GM12874 (cell line): ENCODE measurements around the gene FAAP100.

ENCODE experiments used
- CTCF ChIP-seq: IDR thresholded peaks from 2 replicates; pipeline ENCODE4 v1.5.1; 2011; ENCODE audit warnings: low read depth, mild to moderate bottlenecking, control low read depth, low read length, moderate library complexity; ENCODE audit not compliant: insufficient read depth

The FAAP100 gene

DNA sequence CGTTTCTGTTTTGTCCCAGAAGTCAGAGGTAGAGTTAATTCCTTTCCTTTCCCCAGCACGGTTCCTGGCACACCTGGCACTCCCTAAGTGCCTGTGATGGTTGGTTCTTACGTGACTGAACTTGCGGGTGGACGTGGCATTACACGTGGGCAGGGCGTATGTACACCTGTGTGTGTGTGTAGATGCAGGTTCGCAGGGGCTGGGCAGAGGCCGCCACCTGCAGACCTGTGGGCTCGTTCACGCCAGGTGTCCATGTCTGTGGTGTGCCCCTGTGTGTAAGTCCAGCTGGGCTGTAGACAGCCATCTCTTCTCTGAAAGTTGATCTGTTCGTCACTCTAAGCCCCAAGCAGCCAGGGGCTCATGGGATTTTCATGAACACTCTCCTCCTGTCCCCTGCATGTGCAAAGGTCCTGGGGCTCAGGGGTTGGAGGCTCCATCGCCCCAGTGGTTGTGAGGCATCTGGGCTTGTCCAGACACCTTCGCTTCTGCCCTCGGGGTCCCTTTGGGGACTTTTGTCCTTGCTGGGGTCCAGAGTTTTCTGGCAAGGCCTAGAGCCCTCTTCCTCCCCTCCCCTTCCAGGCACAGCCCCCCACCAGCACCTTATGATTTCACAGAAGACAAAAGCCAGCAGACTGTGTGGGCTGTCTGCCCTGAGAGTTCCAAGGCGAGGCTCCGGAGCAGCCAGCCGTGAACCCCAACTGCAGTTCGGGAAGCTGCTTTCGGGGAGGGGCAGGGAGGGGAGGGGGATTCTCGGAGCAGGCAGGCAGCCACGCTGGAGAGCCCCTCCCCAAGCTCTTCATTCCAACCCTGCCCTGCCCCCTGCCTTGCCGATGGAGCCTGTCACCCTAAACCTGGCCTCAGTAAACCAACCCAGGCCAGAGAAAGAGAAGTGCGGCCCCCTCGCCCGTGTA, 29.4 kb downstream of the FAAP100 start:
- no peak for TF ChIP-seq CTCF

GRCh38 chr17:81520021-81520901, 31.9 kb downstream of the FAAP100 start:
- TF ChIP-seq CTCF, result no peak

- TF ChIP-seq CTCF, result peak; percentile 77
Observed at GRCh38 chr17:81519284-81520020, 32.7 kb downstream of the FAAP100 start.

GRCh38 chr17:81518785-81519283, 33.3 kb downstream of the FAAP100 start:
- no peak for TF ChIP-seq CTCF

DNA sequence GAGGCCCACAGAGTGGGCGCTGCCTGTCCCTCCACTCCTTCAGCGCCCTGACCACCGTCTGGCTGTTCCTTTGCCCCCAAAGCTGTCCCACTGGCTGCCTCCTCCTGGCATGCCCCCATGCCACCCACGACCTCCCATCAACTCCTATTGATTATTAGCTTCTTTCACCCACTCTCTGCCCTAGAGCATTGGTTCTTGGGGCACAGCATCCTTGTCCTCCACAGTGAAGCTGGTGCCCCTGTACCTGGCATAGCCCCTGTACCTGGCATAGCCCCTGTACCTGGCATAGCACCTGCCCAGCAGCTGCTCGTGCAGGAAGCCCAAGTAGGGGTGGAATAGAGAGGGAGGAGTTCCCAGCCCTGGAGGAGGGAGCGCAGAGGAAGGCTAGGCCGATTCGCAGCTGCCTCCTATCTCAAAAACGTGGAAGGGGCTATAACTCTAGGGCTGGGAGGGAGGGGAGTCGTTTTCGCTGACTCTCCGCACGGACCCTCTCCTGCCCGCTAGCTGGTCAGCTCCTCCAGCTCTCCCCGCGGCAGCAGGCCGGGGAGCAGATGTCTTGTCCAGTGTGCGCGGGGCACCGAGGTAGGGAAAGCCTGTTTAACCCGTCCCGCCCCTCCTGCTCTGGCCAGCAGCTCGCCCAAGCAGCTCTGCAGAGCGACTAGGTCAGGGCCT, 33.9 kb downstream of the FAAP100 start:
- TF ChIP-seq CTCF, result 0 out of 2 replicates have a peak, but pooled peaks have one; percentile 0

DNA sequence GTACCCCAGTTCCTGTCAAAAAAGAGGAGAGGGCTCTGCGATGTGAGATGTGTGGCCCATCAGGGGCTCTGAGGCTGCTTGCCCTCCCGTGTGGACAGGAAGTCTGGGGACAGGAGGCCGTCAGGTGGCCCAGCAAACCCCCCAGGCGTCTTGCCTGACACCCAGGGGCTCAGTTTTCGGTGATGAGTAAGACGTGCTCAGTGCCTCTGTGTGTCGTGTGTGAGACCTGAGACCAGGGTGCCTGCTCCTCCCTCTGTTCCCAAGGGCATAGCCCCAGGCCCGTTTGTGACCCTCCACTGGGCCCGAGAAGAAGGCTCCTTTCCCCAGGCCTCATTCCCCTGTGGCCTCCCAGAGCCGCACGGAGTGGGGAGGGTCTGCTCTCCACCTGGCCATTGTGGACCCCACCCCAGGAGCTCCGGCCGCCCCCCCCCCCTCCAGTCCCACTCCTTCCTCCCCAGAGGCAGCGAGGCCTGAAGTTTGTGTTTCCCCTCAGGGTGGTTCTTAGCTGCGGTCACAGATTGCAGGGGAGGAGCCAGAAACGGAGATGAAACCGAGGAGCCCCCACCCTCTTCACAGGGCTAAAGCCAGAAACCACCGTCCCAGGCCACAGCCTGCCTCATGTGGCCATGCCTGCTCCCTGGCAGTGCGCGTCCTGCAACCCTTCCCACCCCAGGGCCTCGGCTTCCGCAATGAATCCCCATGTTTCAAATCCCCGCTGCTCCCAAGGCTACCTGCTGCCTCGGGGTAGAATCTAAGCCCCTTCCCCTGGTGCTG, 34.6 kb downstream of the FAAP100 start:
- TF ChIP-seq CTCF, result 0 out of 2 replicates have a peak, but pooled peaks have one; percentile 21
